Measurements from ENCODE around the gene LRRC23. TPM values are rescaled to one million over a fixed set of nuclear protein-coding genes. Genes with fewer than 3 reads are reported as not detected.
A peak's percentile ranks its signal among the peaks of the same experiment; 100 is the strongest.

Gene LRRC23
- total RNA-seq, 4 donors from 2014 or later = 8.8 to 16.6 (median 13.6) TPM

GRCh38 chr12:6950401-6950801 lies 45.8 kb downstream of the LRRC23 start:
- no peak overlapping the region for H3K4me3 ChIP-seq

DNA sequence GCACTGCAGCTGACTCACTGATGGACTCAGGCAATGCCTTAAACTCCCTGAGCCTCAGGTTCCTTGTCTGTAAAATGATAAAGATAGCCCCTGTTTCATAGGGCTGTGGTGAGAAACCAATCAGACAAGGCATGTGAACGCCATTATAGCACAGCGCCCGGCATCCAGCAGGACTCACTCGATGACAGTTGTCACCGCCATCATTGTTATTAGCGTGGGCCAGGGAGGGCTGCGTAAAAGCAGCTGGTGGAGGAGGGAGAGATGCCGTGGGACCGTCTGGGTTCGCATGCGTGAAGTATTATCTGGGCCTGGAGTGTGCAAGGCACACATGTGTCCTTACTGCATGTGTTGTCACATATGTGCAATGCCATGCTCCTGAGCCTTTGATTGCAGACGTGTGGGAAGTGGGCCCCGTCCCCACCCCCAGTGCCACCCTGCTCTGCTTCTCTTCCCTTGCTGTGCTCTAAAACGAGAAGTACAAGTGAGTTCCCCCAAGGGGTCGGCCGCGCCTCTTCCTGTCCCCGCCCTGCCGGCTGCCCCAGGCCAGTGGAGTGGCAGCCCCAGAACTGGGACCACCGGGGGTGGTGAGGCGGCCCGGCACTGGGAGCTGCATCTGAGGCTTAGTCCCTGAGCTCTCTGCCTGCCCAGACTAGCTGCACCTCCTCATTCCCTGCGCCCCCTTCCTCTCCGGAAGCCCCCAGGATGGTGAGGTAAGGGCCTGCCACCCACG lies 46.4 kb downstream of the LRRC23 start, which contains the start of gene PTPN6:
PTPN6 (plus strand) TSS at position 546 of the 730 bp plus-strand sequence; CDS start at position 703, 157 bp downstream.
- TF ChIP-seq EP300 (IDR thresholded peaks at IDR 0.05) (no peak), POLR2A (IDR thresholded peaks at IDR 0.05) (peak in 1 of 2 donors; percentile 18)
- peak within 1 kb of the TSS in 3 of 4 donors; percentile 43 to 69 (median 56) for H3K27ac ChIP-seq
- peak; percentile 16 for ATAC-seq
- H3K27me3 ChIP-seq = no peaks in the 10 kb centered on the region
- H3K4me3 ChIP-seq = peak within 1 kb of the TSS; percentile 9 to 43
- peaks cover 0 to 12% of the 10 kb centered on the region in 2 donors for H3K36me3 ChIP-seq
- no peaks in the 10 kb centered on the region for H3K9me3 ChIP-seq
- WGBS, 2 donors (ENCODE audit: low coverage in 1 of 2) = 73% methylated on average over 17 of the region's 25 CpGs; no CpG with 5 or more reads in 1 of the 2 donors
- H3K4me1 ChIP-seq = peaks cover 0 to 21% (median 7%) of the 10 kb centered on the region in 3 donors

More at GRCh38 chr12:6950401-6950801, 45.8 kb downstream of the LRRC23 start:
- H3K4me1 ChIP-seq = peaks cover 0 to 27% (median 8%) of the 10 kb centered on the region in 3 donors
- ATAC-seq = no peak
- peak overlapping the region in 1 of 4 donors; percentile 15 for H3K27ac ChIP-seq
- H3K27me3 ChIP-seq = no peaks in the 10 kb centered on the region
- H3K36me3 ChIP-seq = peaks cover 0 to 18% of the 10 kb centered on the region in 2 donors
- no peaks in the 10 kb centered on the region for H3K9me3 ChIP-seq
- TF ChIP-seq, protein P1, sequence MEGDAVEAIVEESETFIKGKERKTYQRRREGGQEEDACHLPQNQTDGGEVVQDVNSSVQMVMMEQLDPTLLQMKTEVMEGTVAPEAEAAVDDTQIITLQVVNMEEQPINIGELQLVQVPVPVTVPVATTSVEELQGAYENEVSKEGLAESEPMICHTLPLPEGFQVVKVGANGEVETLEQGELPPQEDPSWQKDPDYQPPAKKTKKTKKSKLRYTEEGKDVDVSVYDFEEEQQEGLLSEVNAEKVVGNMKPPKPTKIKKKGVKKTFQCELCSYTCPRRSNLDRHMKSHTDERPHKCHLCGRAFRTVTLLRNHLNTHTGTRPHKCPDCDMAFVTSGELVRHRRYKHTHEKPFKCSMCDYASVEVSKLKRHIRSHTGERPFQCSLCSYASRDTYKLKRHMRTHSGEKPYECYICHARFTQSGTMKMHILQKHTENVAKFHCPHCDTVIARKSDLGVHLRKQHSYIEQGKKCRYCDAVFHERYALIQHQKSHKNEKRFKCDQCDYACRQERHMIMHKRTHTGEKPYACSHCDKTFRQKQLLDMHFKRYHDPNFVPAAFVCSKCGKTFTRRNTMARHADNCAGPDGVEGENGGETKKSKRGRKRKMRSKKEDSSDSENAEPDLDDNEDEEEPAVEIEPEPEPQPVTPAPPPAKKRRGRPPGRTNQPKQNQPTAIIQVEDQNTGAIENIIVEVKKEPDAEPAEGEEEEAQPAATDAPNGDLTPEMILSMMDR (IDR thresholded peaks at IDR 0.05) = no peak
- TF ChIP-seq POLR2AphosphoS5 (IDR thresholded peaks at IDR 0.05) = no peak
- TF ChIP-seq POLR2A (IDR thresholded peaks at IDR 0.05) = no peak
- TF ChIP-seq EP300 (IDR thresholded peaks at IDR 0.05) = no peak
- WGBS, 2 donors (ENCODE audit: low coverage in 1 of 2) = no CpG with 5 or more reads among the region's 1 CpG

- Histone ChIP-seq H3K4me1 (peaks cover 0 to 15% (median under 1%) of the 10 kb centered on the region in 3 donors), H3K4me3 (peak overlapping the region; percentile 9 to 43), H3K27ac (peak overlapping the region in 3 of 4 donors; percentile 43 to 69 (median 56)), H3K9me3 (no peaks in the 10 kb centered on the region), H3K27me3 (no peaks in the 10 kb centered on the region), H3K36me3 (peaks cover 0 to 5% of the 10 kb centered on the region in 2 donors)
- TF ChIP-seq, protein P1 (IDR thresholded peaks at IDR 0.05) = no peak
- TF ChIP-seq EP300 (IDR thresholded peaks at IDR 0.05) (no peak), POLR2A (IDR thresholded peaks at IDR 0.05) (no peak), POLR2AphosphoS5 (IDR thresholded peaks at IDR 0.05) (no peak)
- WGBS, 2 donors (ENCODE audit: low coverage in 1 of 2) = no CpG with 5 or more reads among the region's 20 CpGs
- no peak for ATAC-seq
Observed at GRCh38 chr12:6951551-6952120, 47.0 kb downstream of the LRRC23 start.

- Histone ChIP-seq H3K27me3 (no peaks in the 10 kb centered on the region), H3K36me3 (peaks cover 0 to 2% of the 10 kb centered on the region in 2 donors), H3K9me3 (no peaks in the 10 kb centered on the region), H3K4me3 (peak overlapping the region in 1 of 2 donors; percentile 43), H3K27ac (peak overlapping the region in 2 of 4 donors; percentile 56 to 69), H3K4me1 (peaks cover 0 to 8% (median 0%) of the 10 kb centered on the region in 3 donors)
- WGBS, 2 donors (ENCODE audit: low coverage in 1 of 2) = 46 to 80% methylated on average over 1 to 3 of the region's 22 CpGs
- no peak for ATAC-seq
- no peak for TF ChIP-seq POLR2A (IDR thresholded peaks at IDR 0.05)
- TF ChIP-seq, protein P1 (IDR thresholded peaks at IDR 0.05) = no peak
- no peak for TF ChIP-seq POLR2AphosphoS5 (IDR thresholded peaks at IDR 0.05)
- no peak for TF ChIP-seq EP300 (IDR thresholded peaks at IDR 0.05)
Observed at GRCh38 chr12:6952121-6952862, 47.7 kb downstream of the LRRC23 start.
